Rectal smooth muscle tissue (tissue), 1 donor: ENCODE measurements around the gene DNAH10.
"Not testable (repeated sequence)": the region's sequence is repeated elsewhere in the genome, so short reads cannot be mapped to it uniquely, and the experiment has no call there.

Experiments used
- H3K27ac ChIP-seq: one replicate; pipeline ENCODE4 v1.7.0; 2013; ENCODE audit warnings: low read depth, low read length, inconsistent platforms
- H3K27me3 ChIP-seq: one replicate; pipeline ENCODE4 v1.7.0; 2013; ENCODE audit warnings: low read length; ENCODE audit not compliant: control insufficient read depth, insufficient read depth
- H3K36me3 ChIP-seq: one replicate; pipeline ENCODE4 v1.7.0; 2013; ENCODE audit warnings: low read length; ENCODE audit not compliant: control insufficient read depth, insufficient read depth
- H3K4me1 ChIP-seq: one replicate; pipeline ENCODE4 v1.7.0; 2013; ENCODE audit warnings: low read length; ENCODE audit not compliant: control insufficient read depth, insufficient read depth
- H3K4me3 ChIP-seq: one replicate; pipeline ENCODE4 v1.7.0; 2013; ENCODE audit warnings: low read length
- H3K9ac ChIP-seq: one replicate; pipeline ENCODE4 v1.7.0; 2013; ENCODE audit warnings: low read length

DNAH10 gene

GRCh38 chr12:123939716-123940626 lies 177.9 kb downstream of the DNAH10 start:
- H3K4me3 ChIP-seq: no peak overlapping the region
- H3K9ac ChIP-seq: no peak overlapping the region
- H3K27me3 ChIP-seq: no peaks in the 10 kb centered on the region
- H3K36me3 ChIP-seq: peaks cover 18% of the 10 kb centered on the region
- H3K4me1 ChIP-seq: no peaks in the 10 kb centered on the region
- H3K27ac ChIP-seq: no peak overlapping the region

DNA sequence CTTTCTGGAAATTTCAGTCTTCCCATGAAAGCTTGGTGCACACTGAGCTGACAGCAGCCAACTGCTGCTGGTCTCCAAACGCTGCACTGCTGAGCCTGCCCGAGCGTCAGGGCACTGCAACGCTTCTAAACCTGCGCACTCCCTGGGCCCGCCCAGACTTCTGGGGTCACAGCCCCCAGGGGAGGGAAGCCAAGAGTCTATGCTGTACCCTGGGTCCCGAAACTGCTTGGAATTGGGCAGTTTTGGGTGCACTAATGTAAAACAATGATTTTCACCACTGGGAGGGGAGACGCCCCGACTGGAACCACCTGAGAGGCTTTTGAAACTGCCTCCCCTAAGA lies 178.5 kb downstream of the DNAH10 start:
- Histone ChIP-seq H3K4me1 (no peaks in the 10 kb centered on the region), H3K9ac (no peak overlapping the region), H3K36me3 (peaks cover 18% of the 10 kb centered on the region), H3K27ac (no peak overlapping the region), H3K4me3 (no peak overlapping the region), H3K27me3 (no peaks in the 10 kb centered on the region)

GRCh38 chr12:123941000-123941399 lies 178.9 kb downstream of the DNAH10 start:
- no peak overlapping the region for H3K4me3 ChIP-seq
- no peak overlapping the region for H3K27ac ChIP-seq
- no peaks in the 10 kb centered on the region for H3K27me3 ChIP-seq
- no peak overlapping the region for H3K9ac ChIP-seq
- H3K36me3 ChIP-seq: peaks cover 18% of the 10 kb centered on the region
- H3K4me1 ChIP-seq: no peaks in the 10 kb centered on the region

- Histone ChIP-seq H3K4me3 (no peak overlapping the region), H3K27ac (no peak overlapping the region), H3K9ac (no peak overlapping the region), H3K4me1 (no peaks in the 10 kb centered on the region), H3K36me3 (peaks cover 14% of the 10 kb centered on the region), H3K27me3 (no peaks in the 10 kb centered on the region)
Measured at GRCh38 chr12:123941624-123942237, 179.6 kb downstream of the DNAH10 start.

GRCh38 chr12:123942238-123942653 lies 180.1 kb downstream of the DNAH10 start:
- no peak overlapping the region for H3K27ac ChIP-seq
- H3K4me1 ChIP-seq: no peaks in the 10 kb centered on the region
- no peak overlapping the region for H3K4me3 ChIP-seq
- H3K9ac ChIP-seq: no peak overlapping the region
- H3K36me3 ChIP-seq: peaks cover 12% of the 10 kb centered on the region
- H3K27me3 ChIP-seq: no peaks in the 10 kb centered on the region

DNA sequence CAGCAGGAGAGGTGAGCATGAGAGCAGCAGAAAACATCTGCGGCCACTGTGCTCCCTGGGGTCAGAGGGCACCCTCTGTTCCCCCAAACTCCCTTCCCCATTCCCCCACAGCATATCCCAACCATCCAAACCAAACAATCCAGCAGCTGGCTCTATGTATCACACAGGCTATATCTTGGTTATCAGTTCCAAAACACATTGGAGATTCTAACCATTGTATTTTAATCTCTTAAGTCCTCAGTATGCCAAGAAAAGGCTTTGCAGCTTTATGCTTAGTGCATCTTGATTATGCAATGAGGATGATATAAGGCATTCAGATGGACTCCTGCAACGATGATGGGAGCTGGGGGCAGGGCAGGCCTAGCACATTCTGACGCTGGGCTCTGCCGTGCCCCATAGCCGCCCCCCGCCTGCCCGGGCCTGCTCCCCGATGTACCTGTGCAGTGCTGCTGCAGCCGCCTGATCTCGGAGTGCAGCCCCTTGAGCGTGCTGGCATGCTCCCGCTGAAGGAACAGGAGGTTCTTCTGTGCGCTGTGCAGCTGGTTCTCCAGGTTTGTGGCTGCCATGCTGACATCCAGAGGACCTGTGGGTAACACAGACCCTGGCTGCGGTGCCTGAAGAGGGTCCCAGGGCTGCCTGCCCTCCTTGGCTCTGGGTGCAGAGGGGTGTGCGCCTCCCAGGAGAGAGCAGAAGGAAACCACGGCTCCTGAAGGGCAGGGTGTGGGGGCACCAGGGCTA lies 181.0 kb downstream of the DNAH10 start:
- no peaks in the 10 kb centered on the region for H3K4me1 ChIP-seq
- peaks cover 12% of the 10 kb centered on the region for H3K36me3 ChIP-seq
- H3K27me3 ChIP-seq: no peaks in the 10 kb centered on the region
- H3K4me3 ChIP-seq: no peak overlapping the region
- H3K9ac ChIP-seq: no peak overlapping the region
- no peak overlapping the region for H3K27ac ChIP-seq

GRCh38 chr12:123943816-123944215 lies 181.7 kb downstream of the DNAH10 start:
- Histone ChIP-seq H3K36me3 (peaks cover 12% of the 10 kb centered on the region), H3K4me1 (no peaks in the 10 kb centered on the region), H3K27me3 (no peaks in the 10 kb centered on the region), H3K27ac (no peak overlapping the region), H3K9ac (no peak overlapping the region), H3K4me3 (no peak overlapping the region)

DNA sequence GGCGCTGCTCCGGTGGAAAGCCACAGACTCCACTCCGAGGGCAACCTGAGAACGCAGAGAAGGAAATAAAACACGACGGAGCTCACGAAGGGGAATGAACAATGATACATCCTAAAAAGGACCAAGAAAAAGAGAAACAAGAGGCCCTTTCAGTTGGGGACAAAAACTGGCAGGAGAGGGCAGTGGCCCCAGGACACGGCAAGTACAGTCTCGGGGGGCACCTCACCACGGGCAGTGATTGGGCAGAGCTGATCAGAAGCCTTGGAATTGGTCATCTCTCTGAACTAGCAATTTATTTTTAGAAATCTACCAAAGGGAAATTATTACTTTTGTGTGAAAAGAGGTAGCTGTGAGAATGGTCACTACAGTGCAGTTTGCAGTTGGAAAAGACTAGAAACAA lies 182.6 kb downstream of the DNAH10 start:
- Histone ChIP-seq H3K27ac (no peak overlapping the region), H3K36me3 (peaks cover 12% of the 10 kb centered on the region), H3K4me3 (no peak overlapping the region), H3K4me1 (no peaks in the 10 kb centered on the region), H3K9ac (no peak overlapping the region), H3K27me3 (no peaks in the 10 kb centered on the region)

DNA sequence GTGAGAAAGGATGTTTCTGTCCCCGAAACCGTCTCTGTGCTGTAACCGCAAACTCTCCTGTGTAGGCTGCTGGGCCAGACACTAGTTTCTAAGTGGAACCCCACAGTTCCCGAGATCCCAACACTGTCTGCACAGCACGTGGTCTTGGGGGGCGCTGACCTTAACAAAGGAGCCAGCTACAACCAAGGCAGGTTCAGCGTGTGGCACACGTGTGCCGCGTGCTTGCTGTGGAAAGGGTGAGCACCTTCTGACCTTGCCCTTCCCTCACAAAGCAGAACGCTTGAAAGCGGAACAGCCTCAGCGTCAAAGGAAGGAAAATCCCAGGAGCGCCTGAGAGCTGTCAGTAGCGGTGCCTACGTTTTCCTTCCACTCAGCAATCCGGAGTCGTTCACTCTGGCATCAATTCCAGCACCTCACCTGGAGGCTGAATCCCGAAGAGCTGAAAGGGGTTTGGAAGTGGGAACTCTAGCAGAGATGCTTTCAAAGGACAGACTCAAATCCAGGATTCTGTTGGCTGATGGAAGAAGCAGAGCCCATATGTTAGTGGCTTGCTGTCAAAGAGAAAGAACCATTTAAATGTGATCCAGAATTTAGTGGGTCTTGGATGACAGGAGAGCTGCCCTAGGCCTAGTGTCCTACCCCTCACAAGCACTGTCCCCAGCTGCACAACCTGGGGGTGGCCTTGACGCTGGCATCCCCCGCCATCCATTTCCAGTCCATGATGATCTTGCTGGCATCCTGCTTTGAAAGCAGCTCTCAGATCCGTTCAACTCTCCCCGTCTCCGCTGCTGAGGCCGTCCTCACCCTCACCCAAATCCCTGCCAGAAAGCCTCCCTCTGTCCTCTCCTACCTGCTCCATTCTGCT lies 183.4 kb downstream of the DNAH10 start:
- no peak overlapping the region for H3K9ac ChIP-seq
- no peak overlapping the region for H3K27ac ChIP-seq
- no peaks in the 10 kb centered on the region for H3K27me3 ChIP-seq
- H3K4me3 ChIP-seq: no peak overlapping the region
- H3K36me3 ChIP-seq: peaks cover 12% of the 10 kb centered on the region
- H3K4me1 ChIP-seq: no peaks in the 10 kb centered on the region

DNA sequence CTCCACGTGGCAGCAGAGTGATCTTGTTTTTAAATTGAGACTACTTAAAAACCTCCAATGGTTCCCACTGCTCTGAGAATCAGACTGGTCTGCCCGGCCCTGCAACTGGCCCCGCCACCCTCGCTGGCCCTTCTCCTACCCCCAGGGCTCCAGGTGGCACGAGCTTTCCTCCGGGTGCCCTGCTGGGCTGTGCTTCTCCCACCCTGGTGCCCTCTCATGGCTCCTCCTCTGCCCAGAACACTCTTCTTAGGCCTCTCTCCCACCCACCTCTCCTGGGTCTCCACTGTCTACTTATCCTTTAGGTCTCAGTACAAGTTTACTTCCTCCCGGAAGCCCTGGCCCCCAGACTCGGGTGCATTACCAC lies 184.0 kb downstream of the DNAH10 start:
- no peak overlapping the region for H3K27ac ChIP-seq
- H3K4me3 ChIP-seq: no peak overlapping the region
- no peaks in the 10 kb centered on the region for H3K4me1 ChIP-seq
- no peaks in the 10 kb centered on the region for H3K27me3 ChIP-seq
- H3K9ac ChIP-seq: no peak overlapping the region
- peaks cover 12% of the 10 kb centered on the region for H3K36me3 ChIP-seq

GRCh38 chr12:123946516-123947505 lies 184.7 kb downstream of the DNAH10 start:
- H3K4me3 ChIP-seq, H3K9ac ChIP-seq, H3K27ac ChIP-seq, H3K4me1 ChIP-seq, H3K27me3 ChIP-seq: not testable (repeated sequence)
- H3K36me3 ChIP-seq: peaks cover 12% of the 10 kb centered on the region
